GM18907 (cell line): Measurements from ENCODE around the gene ANKRD11.

Experiments
- ATAC-seq: cut with Tn5 transposase; IDR thresholded peaks from one replicate; pipeline ENCODE4 v1.9.1; 2021; ENCODE audit warnings: mild to moderate bottlenecking, moderate library complexity; ENCODE audit not compliant: unreplicated experiment

The ANKRD11 gene

GRCh38 chr16:89319886-89320781 lies 170.2 kb downstream of the ANKRD11 start:
- ATAC-seq: no peak

- no peak for ATAC-seq
Observed at GRCh38 chr16:89319631-89319885, 170.8 kb downstream of the ANKRD11 start.

GRCh38 chr16:89318871-89319630 lies 171.3 kb downstream of the ANKRD11 start:
- ATAC-seq: no peak

GRCh38 chr16:89318430-89318758 lies 172.0 kb downstream of the ANKRD11 start:
- ATAC-seq: no peak

- no peak for ATAC-seq
Observed at GRCh38 chr16:89317729-89318429, 172.5 kb downstream of the ANKRD11 start.

- ATAC-seq: no peak
Observed at GRCh38 chr16:89317101-89317671, 173.2 kb downstream of the ANKRD11 start.

GRCh38 chr16:89316701-89317100 lies 173.7 kb downstream of the ANKRD11 start:
- no peak for ATAC-seq

- peak; percentile 46 for ATAC-seq
Observed at GRCh38 chr16:89315791-89316581, 174.4 kb downstream of the ANKRD11 start.

GRCh38 chr16:89315271-89315670 lies 175.1 kb downstream of the ANKRD11 start:
- ATAC-seq: no peak

- ATAC-seq: no peak
Observed at GRCh38 chr16:89314854-89315253, 175.5 kb downstream of the ANKRD11 start.

GRCh38 chr16:89314357-89314756 lies 176.0 kb downstream of the ANKRD11 start:
- ATAC-seq: no peak

- no peak for ATAC-seq
Observed at GRCh38 chr16:89313583-89313982, 176.8 kb downstream of the ANKRD11 start.

- no peak for ATAC-seq
Observed at GRCh38 chr16:89312598-89313299, 177.6 kb downstream of the ANKRD11 start.

GRCh38 chr16:89312194-89312593 lies 178.2 kb downstream of the ANKRD11 start:
- ATAC-seq: no peak

- no peak for ATAC-seq
Observed at GRCh38 chr16:89311636-89312035, 178.7 kb downstream of the ANKRD11 start.

- ATAC-seq: no peak
Observed at GRCh38 chr16:89309438-89310122, 180.8 kb downstream of the ANKRD11 start.

- no peak for ATAC-seq
Observed at GRCh38 chr16:89308391-89309333, 181.7 kb downstream of the ANKRD11 start.

- no peak for ATAC-seq
Observed at GRCh38 chr16:89307421-89307805, 182.9 kb downstream of the ANKRD11 start.
